Keratinocyte (primary cell): ENCODE data around the gene CHTOP. TPM values are rescaled to one million over a fixed set of nuclear protein-coding genes. Genes with fewer than 3 reads are reported as not detected.

Experiments used
- DNase-seq: peaks from one replicate; pipeline ENCODE4 v3.0.0-alpha.2; 2011; ENCODE audit warnings: low read depth, missing footprints, low spot score
- FAIRE-seq: peaks from 2 replicates; lab custom pipeline; 2011; peaks lifted over from hg19 to GRCh38; lab: Jason Lieb, UNC
- H2AFZ ChIP-seq: 2 replicates; pipeline ENCODE4 v1.6.0; 2012; ENCODE audit warnings: low read length, control low read depth, inconsistent platforms; ENCODE audit not compliant: control insufficient read depth
- H3K27ac ChIP-seq: 2 replicates; pipeline ENCODE4 v1.5.1; 2011; ENCODE audit warnings: low read length; ENCODE audit not compliant: control insufficient read depth, insufficient read depth
- H3K27me3 ChIP-seq: 3 replicates; pipeline ENCODE4 v1.6.0; 2011; ENCODE audit warnings: low read length; ENCODE audit not compliant: control insufficient read depth, insufficient read depth; ENCODE audit errors: extremely low read depth
- H3K36me3 ChIP-seq, 2 experiments: 2 replicates in 1 of 2; 3 replicates in 1 of 2; pipeline ENCODE4 v1.5.1; 2011; ENCODE audit warnings: low read length in 2 of 2, mild to moderate bottlenecking in 1 of 2; ENCODE audit not compliant: control insufficient read depth in 2 of 2, insufficient read depth in 2 of 2; ENCODE audit errors: extremely low read depth in 1 of 2
- H3K4me1 ChIP-seq: 3 replicates; pipeline ENCODE4 v1.5.1; 2011; ENCODE audit warnings: low read length; ENCODE audit not compliant: control insufficient read depth, insufficient read depth; ENCODE audit errors: extremely low read depth
- H3K4me2 ChIP-seq: 3 replicates; pipeline ENCODE4 v1.6.0; 2011; ENCODE audit warnings: low read depth, low read length; ENCODE audit not compliant: control insufficient read depth, insufficient read depth; ENCODE audit errors: extremely low read depth
- H3K4me3 ChIP-seq, 3 experiments: fragments of 200-600 bp in 1 of 3; sonication (generic) in 1 of 3; 2 replicates in 2 of 3; 3 replicates in 1 of 3; pipeline ENCODE4 v1.5.1; 2011 to 2016; ENCODE audit warnings: low read length in 3 of 3, mild to moderate bottlenecking in 3 of 3, control low read depth in 2 of 3, inconsistent platforms in 1 of 3, low read depth in 1 of 3, mixed read lengths in 1 of 3, mixed run types in 1 of 3, moderate library complexity in 1 of 3; ENCODE audit not compliant: control insufficient read depth in 2 of 3, insufficient read depth in 2 of 3; ENCODE audit errors: extremely low read depth in 1 of 3
- H3K79me2 ChIP-seq: 2 replicates; pipeline ENCODE4 v1.6.0; 2012; ENCODE audit warnings: low read length; ENCODE audit not compliant: control insufficient read depth, insufficient read depth
- H3K9ac ChIP-seq: 3 replicates; pipeline ENCODE4 v1.6.0; 2011; ENCODE audit warnings: low read length; ENCODE audit not compliant: control insufficient read depth, insufficient read depth; ENCODE audit errors: extremely low read depth
- H3K9me1 ChIP-seq: 3 replicates; pipeline ENCODE4 v1.6.0; 2011; ENCODE audit warnings: low read length; ENCODE audit not compliant: control insufficient read depth, insufficient read depth; ENCODE audit errors: extremely low read depth
- H3K9me3 ChIP-seq: 2 replicates; pipeline ENCODE4 v1.5.1; 2012; ENCODE audit warnings: low read depth, low read length; ENCODE audit not compliant: control insufficient read depth
- H4K20me1 ChIP-seq: 3 replicates; pipeline ENCODE4 v1.6.0; 2011; ENCODE audit warnings: low read length; ENCODE audit not compliant: control insufficient read depth, insufficient read depth; ENCODE audit errors: extremely low read depth
- EZH2 ChIP-seq: IDR thresholded peaks from one replicate; pipeline ENCODE4 v1.6.1; 2012; ENCODE audit warnings: inconsistent platforms, mild to moderate bottlenecking, low read length, moderate library complexity
- dilution Hi-C: fragments of 300-500 bp; cut with MboI; formaldehyde crosslinking; loops from one replicate; pipeline ENCODE4 v1.7.0; 2020; ENCODE audit warnings: low sequenced_read_pairs; ENCODE audit not compliant: extremely low pct_ligation_motif_present
- polyA plus RNA-seq, 5 experiments: library from polyadenylated mRNA; depleted of rRNA in 3 of 5; stranded (reverse) in 3 of 5; stranded (forward) in 1 of 5; unstranded in 1 of 5; fragments of >200 nt; gene quantifications; 1 replicate in 1 of 5; 2 replicates in 3 of 5; 3 replicates in 1 of 5; pipeline versions ENCODE4 v1.2.1 to v1.2.3, GENCODE V29; 2011 to 2012; ENCODE audit warnings: missing spikeins in 2 of 5, low read depth in 1 of 5, low replicate concordance in 1 of 5
- TF ChIP-seq, protein P1 (sequence below), 3 experiments: IDR thresholded peaks in 1 of 3; conservative IDR thresholded peaks in 1 of 3; optimal IDR thresholded peaks in 1 of 3; 2 replicates in 2 of 3; 3 replicates in 1 of 3; pipeline versions ENCODE3 to v1.5.1; 2011; ENCODE audit warnings: low read length in 3 of 3, mild to moderate bottlenecking in 3 of 3, moderate library complexity in 2 of 3, control low read depth in 1 of 3, inconsistent platforms in 1 of 3; ENCODE audit not compliant: insufficient read depth in 2 of 3; ENCODE audit errors: extremely low read depth in 1 of 3

Gene CHTOP
- polyA plus RNA-seq, 1 donor (not counting 4 experiments of a cell fraction or from before 2014, with no cell fraction given), result 68.6 TPM

DNA sequence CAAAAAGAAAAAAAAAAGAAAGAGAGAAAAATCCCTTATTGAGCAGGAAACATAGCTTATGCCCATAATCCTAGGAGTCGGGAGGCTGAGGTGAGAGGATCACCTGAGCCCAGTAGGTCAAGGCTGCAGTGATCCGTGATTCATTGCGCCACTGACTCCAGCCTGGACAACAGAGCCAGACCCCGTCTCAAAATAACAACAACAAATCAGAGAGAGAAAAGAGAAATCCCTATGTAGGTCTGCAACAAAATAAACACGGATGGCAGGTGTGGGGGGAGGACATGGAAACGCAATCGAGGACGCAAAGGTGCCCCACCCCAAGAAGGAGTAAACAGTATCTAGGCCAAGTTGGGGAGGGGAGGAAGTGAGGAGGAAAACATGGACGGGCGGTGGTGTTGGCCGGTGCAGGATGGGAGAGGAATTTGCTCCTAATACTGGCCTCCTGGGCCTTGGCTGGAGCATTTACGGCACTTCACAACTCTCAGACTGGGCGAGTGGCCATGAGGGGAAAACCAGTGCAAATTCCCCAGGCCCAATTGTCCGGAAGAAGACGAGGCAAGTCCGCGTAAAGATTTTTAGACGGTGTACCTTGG, 609 bp upstream of the CHTOP start:
- H3K27me3 ChIP-seq, result no peaks in the 10 kb centered on the region
- H3K4me3 ChIP-seq, result peak overlapping the region; percentile 56 to 99 (median 97)
- dilution Hi-C loops, result no loop called here
- H3K27ac ChIP-seq, result peak overlapping the region; percentile 100
- H3K9me3 ChIP-seq, result no peaks in the 10 kb centered on the region
- peak overlapping the region; percentile 82 for H2AFZ ChIP-seq
- no peaks in the 10 kb centered on the region for H4K20me1 ChIP-seq
- DNase-seq, result no peak
- H3K36me3 ChIP-seq, result peaks cover 10 to 23% of the 10 kb centered on the region in 2 experiments
- peaks cover 13% of the 10 kb centered on the region for H3K4me1 ChIP-seq
- peak overlapping the region; percentile 100 for H3K4me2 ChIP-seq
- no peak for FAIRE-seq
- peak overlapping the region; percentile 100 for H3K9ac ChIP-seq
- peaks cover 36% of the 10 kb centered on the region for H3K79me2 ChIP-seq
- TF ChIP-seq, protein P1, sequence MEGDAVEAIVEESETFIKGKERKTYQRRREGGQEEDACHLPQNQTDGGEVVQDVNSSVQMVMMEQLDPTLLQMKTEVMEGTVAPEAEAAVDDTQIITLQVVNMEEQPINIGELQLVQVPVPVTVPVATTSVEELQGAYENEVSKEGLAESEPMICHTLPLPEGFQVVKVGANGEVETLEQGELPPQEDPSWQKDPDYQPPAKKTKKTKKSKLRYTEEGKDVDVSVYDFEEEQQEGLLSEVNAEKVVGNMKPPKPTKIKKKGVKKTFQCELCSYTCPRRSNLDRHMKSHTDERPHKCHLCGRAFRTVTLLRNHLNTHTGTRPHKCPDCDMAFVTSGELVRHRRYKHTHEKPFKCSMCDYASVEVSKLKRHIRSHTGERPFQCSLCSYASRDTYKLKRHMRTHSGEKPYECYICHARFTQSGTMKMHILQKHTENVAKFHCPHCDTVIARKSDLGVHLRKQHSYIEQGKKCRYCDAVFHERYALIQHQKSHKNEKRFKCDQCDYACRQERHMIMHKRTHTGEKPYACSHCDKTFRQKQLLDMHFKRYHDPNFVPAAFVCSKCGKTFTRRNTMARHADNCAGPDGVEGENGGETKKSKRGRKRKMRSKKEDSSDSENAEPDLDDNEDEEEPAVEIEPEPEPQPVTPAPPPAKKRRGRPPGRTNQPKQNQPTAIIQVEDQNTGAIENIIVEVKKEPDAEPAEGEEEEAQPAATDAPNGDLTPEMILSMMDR (optimal IDR thresholded peaks at IDR 0.05 in 1 of 3, IDR thresholded peaks at IDR 0.05 in 1 of 3, conservative IDR thresholded peaks at IDR 0.05 in 1 of 3; ENCODE audit: extremely low read depth in 1 of 3, insufficient read depth in 2 of 3, low read length in 3 of 3), result no peak
- no peak for TF ChIP-seq EZH2
- no peaks in the 10 kb centered on the region for H3K9me1 ChIP-seq

DNA sequence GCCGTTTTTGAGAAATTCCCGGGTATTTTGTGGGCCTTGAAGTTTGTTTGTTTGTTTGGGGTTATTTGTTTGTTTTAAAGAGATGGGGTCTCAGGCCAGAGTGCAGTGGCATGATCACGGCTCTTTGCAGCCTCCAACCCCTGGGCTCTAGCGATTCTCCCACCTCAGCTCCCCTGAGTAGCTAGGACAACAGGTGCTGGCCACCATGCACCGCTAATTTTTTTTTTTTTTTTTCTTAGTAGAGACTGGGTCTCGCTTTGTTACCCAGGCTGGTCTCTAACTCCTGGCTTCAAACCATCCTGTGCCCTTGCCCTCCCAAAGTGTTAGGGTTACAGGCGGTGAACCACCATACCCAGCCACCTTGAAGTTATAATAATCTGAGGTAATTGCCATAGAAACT, 2.0 kb downstream of the CHTOP start:
- Histone ChIP-seq H3K27ac (no peak overlapping the region), H2AFZ (no peak overlapping the region), H3K9ac (no peak overlapping the region), H3K4me1 (peaks cover 13% of the 10 kb centered on the region), H3K9me1 (no peaks in the 10 kb centered on the region), H3K4me2 (peak overlapping the region; percentile 0), H3K79me2 (peaks cover 48% of the 10 kb centered on the region), H3K36me3 (peaks cover 18 to 45% of the 10 kb centered on the region in 2 experiments), H3K27me3 (no peaks in the 10 kb centered on the region), H3K9me3 (no peaks in the 10 kb centered on the region), H3K4me3 (no peak overlapping the region), H4K20me1 (peaks cover 2% of the 10 kb centered on the region)
- TF ChIP-seq, protein P1 (optimal IDR thresholded peaks at IDR 0.05 in 1 of 3, IDR thresholded peaks at IDR 0.05 in 1 of 3, conservative IDR thresholded peaks at IDR 0.05 in 1 of 3; ENCODE audit: extremely low read depth in 1 of 3, insufficient read depth in 2 of 3, low read length in 3 of 3), result no peak
- no peak for TF ChIP-seq EZH2
- no peak for FAIRE-seq
- dilution Hi-C loops, result no loop called here
- DNase-seq, result no peak
